22Rv1 (cell line): ENCODE data around the gene TSPOAP1.

Experiments used
- H3K27ac ChIP-seq: fragments of 450-650 bp; 2 replicates; pipeline ENCODE4 v1.5.1; 2017
- CTCF ChIP-seq: fragments of 450-650 bp; IDR thresholded peaks from 2 replicates; pipeline ENCODE4 v1.5.1; 2017; ENCODE audit warnings: mild to moderate bottlenecking
- ZFX ChIP-seq: fragments of 450-650 bp; IDR thresholded peaks from 2 replicates; pipeline ENCODE4 v1.6.1; 2017; ENCODE audit warnings: antibody characterized with exemption, borderline replicate concordance

The TSPOAP1 gene

GRCh38 chr17:58352596-58353388 lies 24.2 kb upstream of the TSPOAP1 start:
- TF ChIP-seq ZFX (no peak), CTCF (no peak)
- peak overlapping the region; percentile 98 for H3K27ac ChIP-seq

DNA sequence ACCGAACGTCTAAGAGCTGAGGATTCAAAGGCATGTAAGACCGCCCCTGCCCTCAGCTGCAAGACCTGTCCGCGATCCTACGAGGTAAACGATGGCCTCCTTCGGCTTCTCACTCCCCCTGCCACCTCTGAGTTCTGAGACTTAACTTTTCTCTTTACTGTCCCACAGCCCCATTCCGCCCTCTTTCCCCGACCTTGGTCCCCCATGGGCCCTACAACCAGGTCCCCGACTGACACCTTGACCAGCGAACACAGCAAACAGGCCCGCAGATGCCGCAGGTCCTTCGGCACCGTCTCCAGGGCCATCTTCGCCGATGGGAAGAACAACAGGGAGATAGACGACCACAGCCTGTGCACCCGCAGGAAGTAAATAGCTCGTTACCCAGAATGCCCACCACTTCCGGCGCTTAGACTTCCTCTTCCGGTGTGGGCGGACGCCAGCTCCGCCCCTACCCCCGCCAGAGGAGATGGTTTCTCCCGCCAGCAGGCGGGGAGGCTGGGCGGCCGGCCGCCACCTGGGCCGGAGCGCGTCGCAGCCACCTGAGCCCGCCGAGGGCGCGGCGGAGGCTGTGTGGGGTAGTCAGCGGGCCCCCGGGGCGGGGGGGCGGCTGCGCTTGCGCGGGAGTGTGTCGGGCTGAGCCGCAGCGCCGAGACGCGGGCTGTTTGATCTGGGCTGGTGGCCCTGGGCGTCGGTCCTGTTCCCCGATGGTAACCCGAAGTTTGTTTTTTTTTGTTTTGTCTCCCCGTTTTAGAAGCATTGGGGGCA lies 23.4 kb upstream of the TSPOAP1 start, which contains the start of gene SUPT4H1:
Gene SUPT4H1 (minus strand): TSS at position 371 of the 765 bp plus-strand sequence. CDS start 66 bp downstream, at position 305.
- H3K27ac ChIP-seq = peak within 1 kb of the TSS; percentile 98
- TF ChIP-seq ZFX = no peak
- no peak for TF ChIP-seq CTCF

DNA sequence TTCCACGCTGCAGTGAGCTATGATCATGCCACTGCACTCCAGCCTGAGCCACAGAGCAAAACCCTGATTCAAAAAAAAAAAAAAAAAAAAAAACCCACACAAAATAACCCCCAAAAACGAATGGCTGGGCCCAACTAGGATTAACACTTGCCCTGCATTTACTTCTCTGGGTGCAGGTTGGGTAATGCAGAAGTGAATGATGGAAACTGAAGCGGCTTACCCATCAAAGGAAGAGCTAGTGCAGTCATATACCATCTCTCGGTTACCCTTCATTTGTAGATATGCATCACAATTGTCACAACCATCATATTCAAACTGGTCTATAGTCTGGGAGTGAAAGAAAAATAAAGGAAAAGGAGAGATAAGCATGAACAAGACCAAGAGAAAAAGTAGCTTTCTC lies 22.6 kb upstream of the TSPOAP1 start:
- H3K27ac ChIP-seq = peak overlapping the region; percentile 98; the same call in 1 of the 2 replicates
- no peak for TF ChIP-seq ZFX
- no peak for TF ChIP-seq CTCF

DNA sequence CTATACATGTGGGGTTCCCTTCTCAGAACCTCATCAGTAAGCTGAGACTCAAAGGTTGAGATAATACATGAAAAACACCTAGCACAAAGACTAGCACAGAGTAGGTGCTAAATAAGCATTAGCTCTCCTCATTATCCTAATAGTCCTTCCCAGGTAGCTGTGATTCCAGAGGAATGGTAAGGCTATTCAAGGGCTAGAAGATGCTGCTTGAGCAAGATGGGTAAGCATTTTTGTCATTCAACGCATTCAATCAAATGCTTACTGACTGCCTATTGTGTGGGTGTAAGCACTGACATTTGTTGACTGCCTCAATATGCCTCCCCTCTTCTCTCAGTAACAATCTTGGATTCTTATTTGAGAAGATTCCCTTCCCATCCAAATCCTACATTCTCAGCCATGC lies 19.4 kb upstream of the TSPOAP1 start:
- no peak overlapping the region for H3K27ac ChIP-seq
- no peak for TF ChIP-seq ZFX
- TF ChIP-seq CTCF = no peak

DNA sequence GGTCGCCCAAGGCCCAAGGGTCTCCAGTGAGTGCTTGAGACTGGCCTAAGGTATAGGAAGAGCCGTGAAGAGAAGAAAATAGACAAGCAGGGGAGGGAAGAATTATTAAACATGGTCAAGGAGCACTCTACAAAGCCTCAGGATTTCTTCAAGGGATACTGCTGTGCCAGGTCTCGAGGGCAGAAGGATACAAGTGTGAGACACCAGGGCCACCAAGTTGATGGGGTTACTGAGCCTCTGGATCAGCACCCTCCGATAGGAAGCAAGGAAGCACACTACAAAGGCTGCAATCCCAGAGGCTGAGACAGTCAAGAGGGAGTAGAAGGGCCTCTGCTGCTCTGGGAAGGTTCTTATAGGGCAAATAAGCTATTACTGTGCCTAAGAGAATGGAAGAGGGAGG lies 16.9 kb upstream of the TSPOAP1 start:
- no peak overlapping the region for H3K27ac ChIP-seq
- TF ChIP-seq CTCF (no peak), ZFX (no peak)

- H3K27ac ChIP-seq = no peak overlapping the region
- no peak for TF ChIP-seq ZFX
- no peak for TF ChIP-seq CTCF
These were observed 16.2 kb upstream of the TSPOAP1 start for GRCh38 chr17:58344791-58345157.

GRCh38 chr17:58344047-58344790 lies 15.6 kb upstream of the TSPOAP1 start:
- no peak overlapping the region for H3K27ac ChIP-seq
- no peak for TF ChIP-seq CTCF
- TF ChIP-seq ZFX = no peak
